Parathyroid adenoma (tissue), 2 donors: Measurements from ENCODE around the gene TBCEL.

Experiments used
- H2AFZ ChIP-seq: fragments of 300-600 bp; sonication (generic); one replicate; pipeline ENCODE4 v1.7.0; 2017; ENCODE audit warnings: antibody characterized with exemption, mild to moderate bottlenecking
- H3K27ac ChIP-seq: fragments of 300-600 bp; sonication (generic); one replicate; pipeline ENCODE4 v1.7.0; 2017
- H3K27me3 ChIP-seq: fragments of 300-600 bp; sonication (generic); one replicate; pipeline ENCODE4 v1.7.0; 2017; ENCODE audit warnings: low read length; ENCODE audit not compliant: control insufficient read depth, insufficient read depth
- H3K36me3 ChIP-seq: fragments of 300-600 bp; sonication (generic); one replicate; pipeline ENCODE4 v1.7.0; 2017; ENCODE audit warnings: low read length; ENCODE audit not compliant: control insufficient read depth, insufficient read depth
- H3K4me1 ChIP-seq: fragments of 300-600 bp; sonication (generic); one replicate; pipeline ENCODE4 v1.7.0; 2017; ENCODE audit warnings: control low read depth
- H3K4me2 ChIP-seq: fragments of 300-600 bp; sonication (generic); one replicate; pipeline ENCODE4 v1.7.0; 2017; ENCODE audit warnings: low read length
- H3K4me3 ChIP-seq: fragments of 300-600 bp; sonication (generic); one replicate; pipeline ENCODE4 v1.7.0; 2017; ENCODE audit warnings: low read depth, low read length
- H3K79me2 ChIP-seq: fragments of 300-600 bp; sonication (generic); one replicate; pipeline ENCODE4 v1.7.0; 2017; ENCODE audit warnings: control low read depth
- H3K9ac ChIP-seq: fragments of 300-600 bp; sonication (generic); one replicate; pipeline ENCODE4 v1.7.0; 2017; ENCODE audit warnings: mild to moderate bottlenecking
- H3K9me3 ChIP-seq: fragments of 300-600 bp; sonication (generic); one replicate; pipeline ENCODE4 v1.7.0; 2017; ENCODE audit warnings: low read length; ENCODE audit not compliant: control insufficient read depth
- CTCF ChIP-seq: fragments of 300-600 bp; sonication (generic); IDR thresholded peaks from one replicate; pipeline ENCODE4 v1.7.0; 2017; ENCODE audit warnings: antibody characterized with exemption, mild to moderate bottlenecking
- donor health status: primary hyperparathyroidism.

TBCEL gene

GRCh38 chr11:121117788-121118187 lies 93.9 kb downstream of the TBCEL start:
- H3K27ac ChIP-seq: no peak overlapping the region
- TF ChIP-seq CTCF: no peak
- no peaks in the 10 kb centered on the region for H3K27me3 ChIP-seq

GRCh38 chr11:121119440-121119839 lies 95.5 kb downstream of the TBCEL start:
- no peak overlapping the region for H3K9ac ChIP-seq
- no peaks in the 10 kb centered on the region for H3K36me3 ChIP-seq
- H3K4me3 ChIP-seq: no peak overlapping the region
- no peaks in the 10 kb centered on the region for H3K9me3 ChIP-seq
- H3K27me3 ChIP-seq: no peaks in the 10 kb centered on the region
- H3K4me1 ChIP-seq: no peaks in the 10 kb centered on the region
- H3K4me2 ChIP-seq: no peak overlapping the region
- TF ChIP-seq CTCF: no peak
- H3K79me2 ChIP-seq: no peaks in the 10 kb centered on the region
- H3K27ac ChIP-seq: no peak overlapping the region
- H2AFZ ChIP-seq: no peak overlapping the region

More at GRCh38 chr11:121117788-121118187, 93.9 kb downstream of the TBCEL start:
- no peaks in the 10 kb centered on the region for H3K36me3 ChIP-seq
- no peaks in the 10 kb centered on the region for H3K9me3 ChIP-seq
- no peak overlapping the region for H3K4me2 ChIP-seq
- H3K9ac ChIP-seq: no peak overlapping the region
- no peak overlapping the region for H2AFZ ChIP-seq
- H3K79me2 ChIP-seq: no peaks in the 10 kb centered on the region
- no peak overlapping the region for H3K4me3 ChIP-seq
- no peaks in the 10 kb centered on the region for H3K4me1 ChIP-seq

GRCh38 chr11:121122328-121122727 lies 98.4 kb downstream of the TBCEL start:
- H3K27me3 ChIP-seq: no peaks in the 10 kb centered on the region
- H3K4me3 ChIP-seq: no peak overlapping the region
- no peaks in the 10 kb centered on the region for H3K36me3 ChIP-seq
- no peak overlapping the region for H3K27ac ChIP-seq
- TF ChIP-seq CTCF: no peak
- H3K9ac ChIP-seq: no peak overlapping the region
- H3K79me2 ChIP-seq: no peaks in the 10 kb centered on the region
- no peak overlapping the region for H3K4me2 ChIP-seq
- H3K4me1 ChIP-seq: no peaks in the 10 kb centered on the region
- no peaks in the 10 kb centered on the region for H3K9me3 ChIP-seq
- H2AFZ ChIP-seq: no peak overlapping the region

GRCh38 chr11:121123496-121124069 lies 99.7 kb downstream of the TBCEL start:
- no peak for TF ChIP-seq CTCF
- H3K27me3 ChIP-seq: no peaks in the 10 kb centered on the region
- no peaks in the 10 kb centered on the region for H3K36me3 ChIP-seq
- no peak overlapping the region for H3K27ac ChIP-seq
- H3K4me2 ChIP-seq: no peak overlapping the region
- H2AFZ ChIP-seq: no peak overlapping the region
- H3K79me2 ChIP-seq: no peaks in the 10 kb centered on the region
- no peak overlapping the region for H3K4me3 ChIP-seq
- no peak overlapping the region for H3K9ac ChIP-seq
- no peaks in the 10 kb centered on the region for H3K4me1 ChIP-seq
- no peaks in the 10 kb centered on the region for H3K9me3 ChIP-seq

GRCh38 chr11:121127809-121128208 lies 103.9 kb downstream of the TBCEL start:
- Histone ChIP-seq H2AFZ (no peak overlapping the region), H3K79me2 (no peaks in the 10 kb centered on the region), H3K4me3 (no peak overlapping the region), H3K27ac (no peak overlapping the region), H3K9me3 (no peaks in the 10 kb centered on the region), H3K4me2 (no peak overlapping the region), H3K4me1 (no peaks in the 10 kb centered on the region), H3K27me3 (no peaks in the 10 kb centered on the region), H3K9ac (no peak overlapping the region), H3K36me3 (no peaks in the 10 kb centered on the region)
- no peak for TF ChIP-seq CTCF
